RCC 7860 (cell line): ENCODE data around the gene HACD1.
A peak's percentile ranks its signal among the peaks of the same experiment; 100 is the strongest.

ENCODE experiments used
- DNase-seq: peaks from one replicate; pipeline ENCODE4 v3.0.0-alpha.2; 2015; ENCODE audit warnings: low spot score
- FAIRE-seq: peaks from 2 replicates; lab custom pipeline; 2012; peaks lifted over from hg19 to GRCh38; lab: Jason Lieb, UNC

The HACD1 gene

GRCh38 chr10:17617031-17617911, at the start of gene HACD1:
Gene HACD1 (minus strand): TSS chr10:17617374. CDS start chr10:17617339, 35 bp downstream.
- FAIRE-seq (no peak), DNase-seq (peak; percentile 48)

- FAIRE-seq (peak; percentile 95), DNase-seq (peak; percentile 64)
Observed at GRCh38 chr10:17665747-17666146, 48.6 kb upstream of the HACD1 start.

GRCh38 chr10:17663450-17663849, 46.3 kb upstream of the HACD1 start:
- DNase-seq (no peak), FAIRE-seq (peak; percentile 25)

- no peak for FAIRE-seq
- no peak for DNase-seq
Observed at GRCh38 chr10:17662193-17663138, 45.3 kb upstream of the HACD1 start.

GRCh38 chr10:17661510-17661909, 44.3 kb upstream of the HACD1 start:
- FAIRE-seq (no peak), DNase-seq (no peak)

GRCh38 chr10:17660921-17661320, 43.7 kb upstream of the HACD1 start:
- FAIRE-seq = no peak

GRCh38 chr10:17659365-17659764, 42.2 kb upstream of the HACD1 start:
- FAIRE-seq (peak; percentile 5), DNase-seq (no peak)

More at GRCh38 chr10:17660921-17661320, 43.7 kb upstream of the HACD1 start:
- DNase-seq = no peak

- no peak for DNase-seq
- peak; percentile 18 for FAIRE-seq
Observed at GRCh38 chr10:17657103-17657500, 39.9 kb upstream of the HACD1 start.

GRCh38 chr10:17655567-17656146, 38.5 kb upstream of the HACD1 start:
- FAIRE-seq (peak; percentile 83), DNase-seq (peak; percentile 82)

GRCh38 chr10:17655009-17655408, 37.8 kb upstream of the HACD1 start:
- no peak for FAIRE-seq
- no peak for DNase-seq

- DNase-seq (no peak), FAIRE-seq (peak; percentile 33)
Observed at GRCh38 chr10:17652585-17652984, 35.4 kb upstream of the HACD1 start.

- no peak for FAIRE-seq
- DNase-seq = no peak
Observed at GRCh38 chr10:17651896-17652295, 34.7 kb upstream of the HACD1 start.

- no peak for FAIRE-seq
- no peak for DNase-seq
Observed at GRCh38 chr10:17650416-17650815, 33.2 kb upstream of the HACD1 start.

- DNase-seq = no peak
- no peak for FAIRE-seq
Observed at GRCh38 chr10:17649836-17650235, 32.7 kb upstream of the HACD1 start.

GRCh38 chr10:17649052-17649451, 31.9 kb upstream of the HACD1 start:
- FAIRE-seq = no peak

GRCh38 chr10:17648243-17649035, 31.3 kb upstream of the HACD1 start:
- no peak for FAIRE-seq

More at GRCh38 chr10:17649052-17649451, 31.9 kb upstream of the HACD1 start:
- DNase-seq = no peak

GRCh38 chr10:17647326-17647725, 30.2 kb upstream of the HACD1 start:
- FAIRE-seq (no peak), DNase-seq (no peak)

More at GRCh38 chr10:17648243-17649035, 31.3 kb upstream of the HACD1 start:
- no peak for DNase-seq

- DNase-seq (peak; percentile 9), FAIRE-seq (no peak)
Observed at GRCh38 chr10:17645621-17646345, 28.6 kb upstream of the HACD1 start.

- DNase-seq (no peak), FAIRE-seq (no peak)
Observed at GRCh38 chr10:17644485-17644943, 27.3 kb upstream of the HACD1 start.
